Ammon's horn (tissue), 1 donor: ENCODE data around the gene TMEM176A.
"Not testable (repeated sequence)": the region's sequence is repeated elsewhere in the genome, so short reads cannot be mapped to it uniquely, and the experiment has no call there.

Source experiments
- DNase-seq: peaks from one replicate; pipeline ENCODE4 v3.0.0-alpha.2; 2016; ENCODE audit warnings: low spot score

The TMEM176A gene, protein sequence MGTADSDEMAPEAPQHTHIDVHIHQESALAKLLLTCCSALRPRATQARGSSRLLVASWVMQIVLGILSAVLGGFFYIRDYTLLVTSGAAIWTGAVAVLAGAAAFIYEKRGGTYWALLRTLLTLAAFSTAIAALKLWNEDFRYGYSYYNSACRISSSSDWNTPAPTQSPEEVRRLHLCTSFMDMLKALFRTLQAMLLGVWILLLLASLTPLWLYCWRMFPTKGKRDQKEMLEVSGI

GRCh38 chr7:150800581-150801241 lies at the start of gene TMEM176A:
Gene TMEM176A, plus strand, starts transcription at chr7:150800769. Its CDS starts 782 bp downstream, at chr7:150801551.
- no peak for DNase-seq

GRCh38 chr7:150751702-150752101 lies 48.9 kb upstream of the TMEM176A start:
- DNase-seq = no peak

GRCh38 chr7:150753239-150753638 lies 47.3 kb upstream of the TMEM176A start:
- DNase-seq = peak; percentile 47

- no peak for DNase-seq
Observed at GRCh38 chr7:150753826-150754603, 46.6 kb upstream of the TMEM176A start.

DNA sequence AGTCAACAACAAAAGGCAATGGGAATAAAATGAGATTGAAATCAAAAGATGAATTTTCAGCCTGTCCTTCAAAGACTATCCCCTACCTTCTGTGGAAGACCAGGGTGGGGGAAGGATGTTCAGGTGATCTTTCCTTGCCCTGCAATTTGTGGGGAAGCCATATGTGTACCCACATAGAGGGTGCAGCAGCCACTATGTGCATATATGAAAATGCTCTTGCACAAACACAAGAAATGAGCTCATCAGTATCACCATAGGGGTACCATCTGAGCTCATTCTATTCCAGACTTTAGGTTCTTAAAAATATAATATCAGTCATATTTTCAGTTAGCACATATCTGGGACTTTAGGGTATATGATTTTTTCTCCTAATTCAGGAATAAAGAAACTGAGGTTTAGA lies 45.6 kb upstream of the TMEM176A start:
- no peak for DNase-seq

DNA sequence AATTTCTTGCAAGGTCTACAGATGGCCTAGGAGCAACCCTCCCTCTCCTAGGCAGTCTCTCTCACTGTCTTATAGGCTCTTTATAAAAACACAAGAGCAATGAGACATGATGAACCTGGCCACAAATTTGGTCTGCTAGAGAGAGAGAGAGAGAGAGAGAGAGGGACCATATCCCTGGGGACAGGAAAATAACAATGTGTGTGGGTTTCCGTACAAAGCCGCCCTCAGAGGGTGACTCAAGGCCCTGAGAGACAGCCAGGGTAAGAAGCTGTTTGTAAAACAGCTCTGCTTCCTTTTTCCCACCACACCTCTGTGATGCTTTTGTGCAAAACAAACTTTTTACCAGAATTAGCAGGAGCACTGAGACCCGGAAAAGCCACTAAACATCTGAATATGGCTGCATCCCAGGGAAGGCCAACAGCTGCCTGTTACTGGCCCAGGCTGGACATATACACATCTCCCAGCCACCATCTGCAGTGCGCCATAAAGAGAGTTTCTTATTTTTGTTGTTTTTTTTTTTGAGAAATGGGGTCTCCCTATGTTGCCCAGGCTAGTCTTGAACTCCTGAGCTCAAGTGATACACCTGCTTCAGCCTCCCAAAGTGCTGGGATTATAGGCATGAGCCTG lies 45.0 kb upstream of the TMEM176A start:
- no peak for DNase-seq

DNA sequence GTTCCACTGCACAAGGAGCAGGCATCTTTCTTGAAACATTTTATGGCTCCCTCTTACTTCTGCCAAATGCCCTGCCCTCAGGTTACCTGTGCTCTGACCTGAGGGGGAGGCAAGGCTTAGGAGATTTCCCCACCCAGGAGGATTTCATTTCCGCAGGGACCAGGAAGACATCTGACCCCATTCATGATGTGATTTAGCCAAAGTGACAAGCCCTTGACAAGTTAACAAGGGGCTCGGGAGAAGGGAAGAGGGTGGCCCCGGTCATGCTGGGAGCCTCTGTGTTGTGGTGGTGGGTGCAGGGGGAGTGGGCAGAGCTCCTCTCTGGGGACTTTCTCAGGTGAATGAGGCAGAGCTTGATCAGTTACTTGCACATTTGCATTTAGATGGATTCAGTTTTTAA lies 44.4 kb upstream of the TMEM176A start:
- DNase-seq = no peak

DNA sequence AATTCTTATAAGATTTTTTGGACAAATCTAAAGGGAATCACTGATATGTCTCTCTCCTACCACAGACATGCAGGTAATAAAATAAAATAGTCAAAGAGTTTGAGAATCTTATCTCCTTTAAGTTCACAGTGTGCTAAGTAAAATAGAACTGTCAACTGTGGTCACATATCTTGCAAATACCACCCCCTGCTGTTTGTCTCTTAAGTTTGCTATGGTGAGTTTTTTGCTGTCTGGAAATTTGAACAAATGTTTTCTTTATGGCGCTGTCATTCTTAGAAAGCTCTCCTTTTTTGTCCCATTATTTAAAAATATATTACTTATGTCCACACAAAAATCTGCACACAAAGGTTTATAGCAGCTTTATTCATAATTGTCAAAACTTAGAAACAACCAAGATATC lies 43.7 kb upstream of the TMEM176A start:
- peak; percentile 54 for DNase-seq

- DNase-seq = no peak
Observed at GRCh38 chr7:150759479-150759878, 41.1 kb upstream of the TMEM176A start.

DNA sequence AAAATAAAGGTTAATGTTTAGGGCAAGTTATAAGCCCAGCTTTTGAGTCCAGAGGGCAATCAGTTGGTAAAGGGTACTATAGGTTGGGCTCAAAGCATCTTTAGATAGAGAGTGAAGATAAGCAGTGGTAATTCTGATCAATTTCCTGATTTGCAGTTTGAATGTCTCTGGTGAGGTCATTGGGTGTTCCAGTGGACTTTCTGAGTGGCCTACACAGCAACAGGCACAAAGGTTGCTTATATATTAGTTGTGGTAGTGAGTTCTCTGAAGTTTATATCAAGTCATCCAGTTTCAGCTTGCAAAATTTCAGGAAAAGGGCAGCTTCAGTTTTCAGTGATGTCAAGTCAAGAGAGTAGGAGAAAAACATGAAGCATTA lies 34.2 kb upstream of the TMEM176A start:
- DNase-seq = no peak

DNA sequence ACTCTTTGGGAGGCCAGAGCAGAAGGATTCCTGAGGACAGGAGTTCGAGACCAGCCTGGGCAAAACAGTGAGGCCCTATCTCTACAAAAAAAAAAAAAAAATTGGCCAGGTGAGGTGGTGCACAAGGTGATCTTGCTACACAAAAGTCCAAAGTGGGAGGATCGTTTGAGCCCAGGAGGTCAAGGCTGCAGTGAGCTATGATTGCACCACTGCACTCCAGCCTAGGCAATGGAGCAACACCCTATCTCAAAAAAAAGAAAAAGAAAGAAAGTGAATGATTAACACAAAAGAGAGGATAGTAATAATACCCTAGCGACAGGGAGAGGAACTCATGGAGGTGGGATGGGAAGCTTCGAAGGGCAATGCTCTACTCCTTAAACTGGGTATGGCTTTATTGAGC lies 30.8 kb upstream of the TMEM176A start:
- no peak for DNase-seq

- DNase-seq = not testable (repeated sequence)
Observed at GRCh38 chr7:150774131-150774530, 26.4 kb upstream of the TMEM176A start.

DNA sequence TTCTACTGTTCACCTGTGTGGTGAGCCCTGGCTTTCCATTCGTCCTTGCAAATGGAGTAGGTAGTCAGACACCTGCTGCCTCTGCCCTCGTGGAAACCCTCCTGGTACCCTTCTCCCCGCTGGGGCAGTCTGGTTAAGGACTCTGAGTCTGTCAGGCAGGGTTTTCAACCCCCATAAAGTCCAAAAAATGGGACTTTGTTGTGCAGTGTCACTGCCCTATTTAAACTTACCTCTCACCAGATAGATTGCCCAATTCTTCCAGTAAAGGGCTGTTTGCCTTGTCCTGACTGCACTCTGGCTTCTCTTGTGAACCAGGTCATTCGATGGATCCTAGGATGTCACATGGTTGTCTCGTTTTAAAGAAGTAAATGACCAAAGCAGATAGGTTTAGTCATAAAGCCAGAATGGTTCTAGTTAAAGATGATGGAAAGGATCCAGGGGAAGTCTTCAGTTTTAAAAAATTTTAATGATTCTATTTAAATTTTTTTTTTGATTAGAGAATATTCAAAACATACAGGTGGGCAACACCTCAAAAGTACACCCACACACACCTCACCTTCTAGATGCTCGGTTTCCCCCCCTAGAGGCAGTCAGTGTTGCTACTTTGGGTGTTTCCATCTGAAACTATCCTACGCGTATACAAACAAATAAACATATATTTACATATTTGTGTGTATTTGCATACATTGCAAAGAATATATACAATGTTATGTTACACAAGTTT lies 22.4 kb upstream of the TMEM176A start:
- no peak for DNase-seq

DNA sequence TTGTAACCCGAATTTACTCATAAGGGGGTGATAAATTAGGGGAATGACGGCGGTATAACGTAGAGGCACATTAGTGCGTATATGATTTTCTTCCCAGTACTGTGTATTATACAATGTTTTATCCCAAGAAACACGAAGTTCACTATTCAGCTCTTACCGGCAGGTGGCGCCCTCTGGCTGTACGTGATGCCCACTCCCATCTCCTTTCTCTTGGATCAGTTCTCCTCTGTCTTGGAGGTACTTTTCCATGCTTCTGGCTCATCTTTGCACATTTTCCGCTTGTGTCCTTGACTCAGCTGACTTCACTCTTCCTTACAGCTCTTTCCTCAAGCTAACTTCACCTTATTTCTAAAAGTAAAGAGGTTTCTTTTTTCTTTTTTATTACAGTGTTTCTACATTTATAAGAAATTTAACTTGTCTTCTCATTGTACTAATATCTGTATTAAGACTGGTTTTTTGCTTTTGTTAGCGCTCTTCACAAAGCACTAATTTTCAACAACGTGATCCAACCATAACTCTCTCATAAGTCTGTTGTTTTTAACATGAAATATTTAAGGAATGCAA lies 21.7 kb upstream of the TMEM176A start:
- peak; percentile 84 for DNase-seq

GRCh38 chr7:150780292-150780691 lies 20.3 kb upstream of the TMEM176A start:
- no peak for DNase-seq

GRCh38 chr7:150781103-150781502 lies 19.5 kb upstream of the TMEM176A start:
- no peak for DNase-seq

DNA sequence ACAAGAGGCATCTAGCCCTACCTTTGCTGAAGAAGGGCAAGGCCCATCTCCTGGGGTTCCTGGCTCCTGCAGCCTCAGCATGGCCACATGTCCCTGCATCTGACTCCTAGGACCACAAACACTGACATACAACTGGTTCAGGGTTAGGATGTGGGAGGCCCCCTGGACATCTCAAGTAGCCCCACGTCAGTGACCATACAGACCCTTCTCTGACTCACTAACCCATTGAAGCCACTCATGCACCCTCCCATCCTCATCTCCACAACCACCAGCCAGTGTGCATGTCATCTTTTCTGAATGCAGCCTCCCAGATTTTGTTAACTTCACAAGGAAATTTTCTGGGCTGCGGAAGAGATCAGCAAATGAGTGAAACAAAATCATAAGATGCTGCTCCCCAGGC lies 18.6 kb upstream of the TMEM176A start:
- DNase-seq = peak; percentile 0

DNA sequence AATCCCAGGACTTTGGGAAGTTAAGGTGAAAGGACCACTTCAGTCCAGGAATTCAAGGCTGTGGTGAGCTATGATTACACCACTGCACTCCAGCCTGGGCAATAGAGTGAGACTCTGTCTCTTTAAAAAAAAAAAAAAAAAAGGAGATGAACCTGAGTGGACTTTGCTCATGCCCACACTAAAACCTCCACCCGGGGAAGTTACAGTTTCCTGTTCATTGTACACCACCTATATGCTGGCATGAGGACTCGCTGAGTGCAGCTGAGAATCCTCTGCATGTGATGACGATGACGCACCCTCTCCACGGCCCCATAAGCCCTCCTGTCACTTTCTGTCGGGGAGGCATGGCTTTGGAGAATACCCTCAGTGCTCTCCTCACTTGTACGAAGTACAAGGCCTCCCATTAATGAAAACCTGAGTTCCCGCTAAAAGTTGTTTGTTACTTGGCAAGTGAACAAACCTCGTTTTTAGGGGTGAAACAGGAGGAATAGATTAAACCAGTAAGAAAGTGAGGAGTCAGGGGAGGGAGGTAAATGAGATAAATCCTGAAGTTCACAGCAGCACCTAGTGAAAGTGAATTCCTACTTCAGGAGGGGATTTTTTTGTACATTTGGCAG lies 16.3 kb upstream of the TMEM176A start:
- no peak for DNase-seq

GRCh38 chr7:150784954-150785353 lies 15.6 kb upstream of the TMEM176A start:
- DNase-seq = peak; percentile 8

DNA sequence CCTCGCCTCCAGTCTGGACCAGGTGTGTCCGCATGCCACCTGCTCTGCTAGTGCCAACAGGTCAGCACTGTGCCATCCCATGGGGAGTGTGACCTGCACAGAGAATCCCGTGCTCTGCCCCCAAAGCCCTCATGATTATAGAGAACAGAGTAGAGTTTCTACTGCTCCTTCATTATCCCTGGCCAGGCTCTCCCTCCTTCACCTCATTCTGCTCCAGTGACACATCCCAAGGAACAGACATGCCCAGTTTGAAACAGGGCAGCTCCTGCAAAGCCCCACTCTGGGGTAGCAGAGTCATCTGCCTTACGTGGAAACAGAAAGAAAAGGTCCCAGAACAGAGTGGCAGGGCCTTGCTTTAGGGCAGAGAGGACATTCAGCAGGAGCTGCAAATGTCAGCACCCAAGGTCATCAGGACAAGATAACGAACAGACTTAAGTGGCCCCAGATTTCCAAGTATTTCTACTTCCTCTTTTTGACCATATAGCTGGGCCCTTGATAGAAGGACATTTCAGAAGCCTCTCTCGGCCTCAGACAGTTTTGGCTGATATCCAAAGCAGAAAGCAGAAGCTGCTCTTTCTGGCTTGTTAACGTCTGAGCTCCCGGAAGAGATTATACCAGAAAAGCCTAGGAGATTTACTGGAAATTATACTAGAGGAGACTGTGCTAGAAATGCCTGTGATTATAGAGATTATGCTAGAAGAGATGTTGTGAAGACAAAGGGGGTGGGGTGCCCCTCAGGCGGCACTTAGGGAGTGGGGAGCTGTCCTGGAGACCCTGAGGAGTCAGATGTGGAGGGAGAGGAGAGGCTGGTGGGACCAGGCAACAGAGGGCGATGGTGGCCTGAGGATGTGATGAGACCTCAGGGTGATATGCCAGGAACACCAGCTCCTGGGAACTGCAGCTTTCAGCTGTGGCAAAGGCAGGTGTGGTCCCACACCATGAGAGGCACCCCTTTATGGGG lies 13.0 kb upstream of the TMEM176A start:
- peak; percentile 57 for DNase-seq
